LoVo (cell line): ENCODE results near the gene TPRN.
A peak's percentile ranks its signal among the peaks of the same experiment; 100 is the strongest.

Experiments
- DNase-seq: peaks from one replicate; pipeline ENCODE4 v3.0.0-alpha.2; 2016; ENCODE audit warnings: low spot score

Gene TPRN

DNA sequence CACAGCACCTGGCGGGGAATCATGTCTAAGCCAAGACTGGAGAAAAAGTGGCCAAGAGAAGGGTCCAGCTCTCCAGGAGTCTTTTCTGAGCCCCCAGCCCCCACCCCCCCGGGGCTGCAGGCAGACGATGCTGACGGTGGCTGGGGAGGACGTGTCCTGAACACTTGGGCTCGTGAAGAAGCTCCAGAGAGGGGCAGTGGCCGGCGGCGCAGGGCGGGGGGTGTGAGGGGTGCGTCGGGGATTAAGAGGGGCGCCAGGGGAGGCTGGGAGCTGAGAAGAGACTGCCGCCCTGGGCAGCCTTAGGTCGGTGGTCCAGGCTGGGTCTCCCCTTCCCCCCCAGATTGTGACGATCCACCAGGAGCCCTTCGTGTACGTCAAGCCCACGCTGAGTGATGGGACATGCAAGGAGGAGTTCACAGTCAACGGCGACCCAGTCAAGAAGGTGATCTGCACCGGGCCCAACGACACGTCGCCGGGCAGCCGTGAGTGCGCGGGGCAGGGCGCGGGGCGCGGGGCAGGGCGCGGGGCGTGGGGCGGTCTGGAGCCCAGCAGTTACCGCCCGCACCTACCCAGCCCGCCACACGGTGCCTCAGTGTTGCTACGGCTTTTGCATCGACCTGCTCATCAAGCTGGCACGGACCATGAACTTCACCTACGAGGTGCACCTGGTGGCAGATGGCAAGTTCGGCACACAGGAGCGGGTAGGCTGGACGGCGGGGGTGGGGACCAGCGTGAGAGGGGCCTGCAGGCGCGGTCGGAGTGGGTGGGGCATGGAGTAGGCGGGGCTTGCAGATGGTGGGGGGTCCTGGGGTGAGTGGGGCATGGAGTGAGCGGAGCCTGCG, 39.6 kb downstream of the TPRN start:
- DNase-seq: no peak

DNA sequence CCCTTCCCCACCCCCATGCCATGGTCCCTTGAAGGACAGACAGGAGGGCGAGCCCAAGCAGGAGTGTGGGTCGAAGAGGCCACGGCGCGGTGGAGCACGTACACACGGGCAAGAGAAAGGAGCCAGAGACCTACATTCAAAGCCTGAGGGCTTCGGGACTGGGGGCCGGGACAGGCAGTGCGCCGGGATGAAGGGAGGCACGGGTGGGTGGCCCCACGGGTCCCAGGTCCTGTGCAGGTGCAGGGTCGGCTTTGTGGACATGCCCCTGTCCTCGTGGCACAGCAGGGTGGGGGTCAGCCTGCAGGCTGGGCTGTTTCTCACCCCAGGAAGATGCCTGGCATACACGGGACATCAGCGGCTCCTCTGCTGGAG, 40.5 kb downstream of the TPRN start:
- no peak for DNase-seq

DNA sequence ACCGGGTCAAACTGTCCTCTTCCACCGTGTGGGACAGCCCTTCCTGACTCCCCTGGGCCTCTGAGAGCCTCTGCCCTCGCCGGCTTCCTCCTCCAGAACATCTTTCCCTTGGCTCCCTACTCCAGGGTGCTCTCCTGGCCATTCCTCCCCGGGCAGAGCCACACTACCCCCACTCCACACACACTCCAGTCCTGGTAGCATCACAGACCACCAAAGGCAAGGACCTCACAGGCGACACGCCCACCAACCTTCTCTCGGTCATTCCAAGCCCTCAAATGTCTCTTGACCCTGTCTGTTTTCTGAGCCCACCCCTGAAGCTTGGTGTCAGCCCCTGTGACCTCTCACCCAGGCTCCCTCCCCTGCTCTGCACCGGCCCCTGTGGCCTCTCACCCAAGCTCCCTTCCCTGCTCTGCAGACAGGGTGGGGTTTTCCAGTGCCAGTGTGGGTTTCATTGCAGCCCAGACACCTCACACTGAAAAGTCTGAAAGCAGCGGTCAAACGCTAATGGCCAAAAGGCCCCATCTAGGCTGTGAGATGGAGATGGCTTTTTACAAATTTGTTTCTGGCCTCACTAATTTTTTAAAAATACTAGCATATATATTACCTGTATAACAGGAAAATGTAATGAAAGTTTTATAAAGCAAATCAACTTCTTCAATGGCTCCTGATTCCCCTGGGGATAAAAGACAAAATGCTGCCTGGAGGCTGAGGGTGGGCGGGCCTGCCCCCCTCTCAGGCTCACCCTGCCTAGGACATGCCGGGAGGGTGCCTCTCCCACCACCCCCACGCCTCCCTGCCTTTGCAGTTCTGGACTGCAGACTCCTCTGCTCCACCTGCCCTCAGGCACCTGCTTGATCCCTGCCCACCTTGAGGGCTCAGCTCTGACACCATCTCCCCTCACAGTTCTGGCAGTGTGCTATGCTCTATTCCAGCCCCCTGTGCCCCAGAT, 41.2 kb downstream of the TPRN start:
- DNase-seq: no peak

DNA sequence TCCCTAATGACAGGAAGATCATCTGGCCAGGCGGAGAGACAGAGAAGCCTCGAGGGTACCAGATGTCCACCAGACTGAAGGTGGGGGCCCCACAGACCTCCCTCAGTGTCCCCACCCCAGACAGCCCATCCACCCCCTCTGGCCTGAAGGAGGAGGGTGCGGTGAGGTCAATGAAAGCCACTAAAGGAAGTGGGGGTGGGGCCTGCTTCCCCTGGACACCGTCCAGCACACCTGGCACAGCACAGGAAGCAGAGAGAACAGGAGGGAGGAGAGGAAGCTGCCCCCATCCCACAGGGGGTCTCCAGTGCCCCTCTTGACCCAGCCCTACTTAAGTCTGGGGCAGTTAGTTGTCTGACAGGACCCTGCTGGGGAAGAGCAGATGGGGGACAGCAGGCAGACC, 41.9 kb downstream of the TPRN start:
- DNase-seq: no peak

DNA sequence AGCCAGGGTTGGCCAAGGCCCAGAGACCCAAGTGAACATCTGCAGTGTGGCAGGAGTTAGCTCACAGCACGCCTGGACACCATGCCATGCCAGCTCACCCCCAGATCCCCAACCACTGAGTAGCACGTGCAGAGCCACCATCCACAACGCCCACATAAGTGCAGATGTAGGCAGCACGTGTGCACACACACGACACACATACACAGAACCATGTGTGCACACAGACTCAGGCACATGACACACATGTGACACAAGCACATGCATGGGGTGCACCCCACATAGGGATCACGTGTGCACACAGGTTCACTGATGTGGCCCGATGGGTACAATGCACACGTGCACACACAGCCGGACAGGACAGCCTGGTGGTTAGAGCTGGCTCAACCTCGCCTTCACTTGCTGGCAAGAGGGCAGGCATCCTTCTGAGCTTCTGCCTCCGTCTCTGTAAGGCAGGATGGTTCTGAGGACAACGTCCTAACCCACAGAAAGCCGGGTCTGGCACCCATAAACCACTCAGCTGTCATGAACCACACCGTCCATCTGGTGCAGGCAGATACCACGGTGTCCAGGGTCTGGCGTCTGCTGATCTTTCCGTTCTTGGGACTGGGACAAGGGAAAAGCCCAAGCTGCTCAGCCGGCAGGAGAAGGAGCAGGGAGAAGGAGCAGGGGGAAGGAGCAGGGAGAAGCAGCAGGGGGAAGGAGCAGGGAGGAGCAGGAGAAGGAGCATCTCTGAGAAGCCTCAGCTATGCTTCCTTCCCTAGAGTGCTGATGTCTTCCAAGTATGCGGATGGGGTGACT, 42.7 kb downstream of the TPRN start:
- DNase-seq: no peak

DNA sequence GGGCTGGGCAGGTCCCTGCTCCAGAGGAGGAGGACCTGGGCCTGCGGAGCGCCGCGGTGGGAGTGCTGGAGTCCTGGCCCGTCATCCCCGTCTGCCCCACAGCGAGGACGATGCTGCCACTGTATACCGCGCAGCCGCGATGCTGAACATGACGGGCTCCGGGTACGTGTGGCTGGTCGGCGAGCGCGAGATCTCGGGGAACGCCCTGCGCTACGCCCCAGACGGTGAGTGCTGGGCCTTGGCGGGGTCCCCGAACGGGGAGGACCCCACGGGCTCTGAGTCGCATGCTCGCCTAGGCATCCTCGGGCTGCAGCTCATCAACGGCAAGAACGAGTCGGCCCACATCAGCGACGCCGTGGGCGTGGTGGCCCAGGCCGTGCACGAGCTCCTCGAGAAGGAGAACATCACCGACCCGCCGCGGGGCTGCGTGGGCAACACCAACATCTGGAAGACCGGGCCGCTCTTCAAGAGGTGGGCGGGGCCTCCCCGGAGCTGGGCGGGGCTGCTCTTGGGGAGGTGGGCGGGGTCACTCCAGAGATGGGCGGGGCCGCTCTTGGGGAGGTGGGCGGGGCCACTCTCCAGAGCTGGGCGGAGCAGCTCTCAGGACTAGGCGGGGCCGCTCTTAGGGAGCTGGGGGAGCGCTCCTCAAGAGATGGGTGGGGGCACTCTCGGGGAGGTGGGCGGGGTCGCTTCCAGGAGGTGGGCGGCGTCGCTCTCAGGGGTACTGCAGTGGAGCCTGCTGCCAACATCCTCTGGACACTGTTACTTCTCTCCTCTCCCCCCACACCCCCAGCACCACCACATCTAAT, 43.8 kb downstream of the TPRN start:
- no peak for DNase-seq

DNA sequence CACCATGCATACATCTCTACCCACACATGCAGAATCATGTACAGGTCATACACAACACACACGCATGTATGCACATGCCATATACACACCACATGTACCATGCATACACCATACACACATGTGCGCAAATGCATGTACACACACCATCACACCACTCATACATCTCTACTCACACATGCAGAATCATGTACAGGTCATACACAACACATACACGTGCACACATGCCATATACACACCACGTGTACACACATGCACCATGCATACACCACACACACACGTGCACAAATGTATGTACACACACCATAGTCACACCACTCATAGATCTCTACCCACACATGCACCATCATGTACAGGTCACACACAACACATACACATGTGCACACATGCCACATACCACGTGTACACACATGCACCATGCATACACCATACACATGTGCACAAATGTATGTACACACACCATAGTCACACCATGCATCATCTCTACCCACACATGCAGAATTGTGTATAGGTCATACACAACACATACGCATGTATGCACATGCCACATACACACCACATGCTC, 47.6 kb downstream of the TPRN start:
- no peak for DNase-seq

DNA sequence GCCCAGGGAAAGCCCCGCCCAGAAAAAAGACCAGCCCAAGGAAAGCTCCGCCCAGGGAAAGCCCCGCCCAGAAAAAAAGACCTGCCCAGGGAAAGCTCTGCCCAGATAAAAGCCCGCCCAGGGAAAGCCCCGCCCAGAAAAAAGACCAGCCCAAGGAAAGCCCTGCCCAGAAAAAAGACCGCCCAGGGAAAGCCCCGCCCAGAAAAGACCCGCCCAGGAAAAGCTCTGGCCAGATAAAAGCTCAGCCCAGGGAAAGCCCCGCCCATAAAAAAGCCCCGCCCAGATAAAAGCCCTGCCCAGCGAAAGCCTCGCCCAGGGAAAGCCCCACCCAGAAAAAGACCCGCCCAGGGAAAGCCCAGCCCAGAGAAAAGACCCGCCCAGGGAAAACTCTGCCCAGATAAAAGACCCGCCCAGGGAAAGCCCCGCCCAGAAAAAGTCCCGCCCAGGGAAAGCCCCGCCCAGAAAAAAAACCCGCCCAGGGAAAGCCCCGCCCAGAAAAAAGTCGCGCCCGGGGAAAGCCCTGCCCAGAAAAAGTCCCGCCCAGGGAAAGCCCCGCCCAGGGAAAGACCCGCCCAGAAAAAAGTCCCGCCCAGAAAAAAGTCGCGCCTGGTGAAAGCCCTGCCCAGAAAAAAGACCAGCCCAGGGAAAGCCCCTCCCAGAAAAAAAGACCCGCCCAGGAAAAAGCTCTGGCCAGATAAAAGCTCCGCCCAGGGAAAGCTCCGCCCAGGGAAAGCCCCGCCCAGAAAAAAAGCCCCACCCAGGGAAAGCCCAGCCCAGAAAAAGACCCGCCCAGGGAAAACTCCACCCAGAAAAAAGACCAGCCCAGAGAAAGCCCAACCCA, 49.7 kb downstream of the TPRN start:
- DNase-seq: peak; percentile 75

DNA sequence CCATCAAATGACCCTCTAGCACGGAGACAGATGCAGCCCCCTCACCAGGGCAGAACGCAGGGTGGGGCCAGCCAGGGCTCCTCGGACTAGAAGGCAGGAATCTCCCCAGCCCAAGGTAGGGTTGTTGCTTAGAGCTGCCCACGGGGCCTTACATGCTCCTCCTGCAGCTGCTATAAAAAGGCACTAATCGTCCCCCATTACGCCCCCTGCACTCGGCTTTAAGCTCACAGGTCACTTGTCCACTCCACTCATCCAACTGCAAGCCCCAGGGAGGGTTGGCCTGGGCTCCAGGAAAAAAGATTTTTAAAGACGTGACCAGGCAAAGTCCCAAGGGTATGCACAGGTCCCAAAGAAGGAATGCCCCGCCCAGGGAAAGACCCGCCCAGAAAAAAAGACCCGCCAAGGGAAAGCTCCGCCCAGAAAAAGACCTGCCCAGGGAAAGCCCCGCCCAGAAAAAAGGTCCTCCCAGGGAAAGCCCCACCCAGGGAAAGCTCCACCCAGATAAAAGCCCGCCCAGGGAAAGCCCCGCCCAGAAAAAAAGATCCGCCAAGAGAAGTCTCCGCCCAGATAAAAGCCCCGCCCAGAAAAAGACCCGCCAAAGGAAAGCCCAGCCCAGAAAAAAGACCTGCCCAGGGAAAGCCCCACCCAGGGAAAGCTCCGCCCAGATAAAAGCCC, 50.5 kb downstream of the TPRN start:
- DNase-seq: peak; percentile 61

DNA sequence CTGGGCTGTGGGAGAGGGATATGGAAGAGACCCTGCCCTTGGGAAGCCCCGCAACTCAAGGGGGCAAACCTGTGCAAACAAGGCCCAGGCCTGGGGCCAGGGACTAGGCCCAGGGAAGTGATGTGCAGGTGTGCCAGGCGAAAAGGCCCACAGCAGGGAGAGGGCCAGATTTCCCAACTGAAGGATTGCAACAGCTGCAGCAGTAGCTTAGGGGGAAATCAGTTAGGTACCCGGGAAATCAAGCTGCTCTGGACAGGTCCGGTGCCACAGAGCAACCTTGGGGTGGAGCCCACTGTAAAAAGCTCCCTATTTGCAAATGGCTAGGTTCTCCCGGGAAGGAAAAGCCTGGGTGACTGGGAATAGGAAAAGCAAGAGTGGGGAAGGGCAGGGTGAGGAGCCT, 51.2 kb downstream of the TPRN start:
- DNase-seq: no peak

DNA sequence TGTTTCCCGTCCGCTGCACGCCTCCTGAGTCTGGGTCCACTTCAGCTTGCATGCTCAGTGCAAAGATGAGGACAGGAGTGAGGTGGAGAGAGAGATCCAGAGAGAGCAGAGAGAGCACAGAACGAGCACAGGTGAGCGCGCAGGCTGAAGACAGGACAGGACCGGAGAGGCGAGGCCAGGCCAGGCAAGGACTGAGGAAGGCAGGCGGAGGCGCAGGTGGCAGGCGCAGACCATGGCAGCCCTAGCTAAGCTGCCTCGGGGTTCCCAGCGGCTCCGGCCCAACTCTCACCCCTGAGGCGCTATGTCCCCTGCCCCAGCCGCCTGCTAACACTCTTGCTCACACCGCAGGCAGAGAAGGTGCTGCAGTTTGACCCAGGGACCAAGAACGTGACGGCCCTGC, 51.9 kb downstream of the TPRN start:
- DNase-seq: no peak

DNA sequence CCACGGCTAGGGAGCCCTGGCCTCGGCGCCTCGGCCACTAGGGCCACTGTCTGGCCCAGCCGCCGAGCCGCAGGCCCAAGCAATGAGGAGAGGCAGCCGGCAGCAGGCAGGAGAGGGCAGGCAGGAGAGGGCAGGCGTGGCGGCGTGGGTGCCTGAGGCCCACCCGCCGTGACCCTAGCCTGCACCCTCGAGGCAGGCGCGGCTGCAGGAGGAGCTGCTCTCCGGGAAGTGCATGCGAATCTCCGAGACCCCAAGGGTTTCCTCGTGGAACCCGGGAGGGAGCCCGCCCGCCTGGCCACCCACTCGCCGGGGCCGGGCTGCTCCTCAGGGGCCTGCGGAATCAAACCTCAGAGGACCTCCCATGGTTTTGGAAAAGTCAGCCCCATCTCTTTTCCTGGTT, 52.3 kb downstream of the TPRN start:
- DNase-seq: no peak

DNA sequence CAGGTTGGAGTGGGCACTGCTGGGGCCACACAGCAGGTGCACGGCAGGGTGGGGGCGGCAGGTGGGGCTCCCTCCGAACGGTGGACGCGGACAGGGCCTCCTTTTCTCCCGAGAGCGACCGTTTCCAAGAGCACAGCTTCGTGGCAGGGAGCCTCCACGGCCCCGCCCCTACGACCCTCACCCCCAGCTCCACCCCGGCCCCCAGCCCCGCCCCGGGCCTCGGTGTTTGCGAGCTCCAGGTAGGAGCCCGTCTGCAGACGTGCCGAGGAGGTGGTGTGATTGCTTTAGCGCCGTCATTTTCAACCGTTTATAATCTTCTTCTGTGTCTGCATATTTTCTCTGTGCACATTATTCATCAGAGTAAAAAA, 52.8 kb downstream of the TPRN start:
- no peak for DNase-seq

DNA sequence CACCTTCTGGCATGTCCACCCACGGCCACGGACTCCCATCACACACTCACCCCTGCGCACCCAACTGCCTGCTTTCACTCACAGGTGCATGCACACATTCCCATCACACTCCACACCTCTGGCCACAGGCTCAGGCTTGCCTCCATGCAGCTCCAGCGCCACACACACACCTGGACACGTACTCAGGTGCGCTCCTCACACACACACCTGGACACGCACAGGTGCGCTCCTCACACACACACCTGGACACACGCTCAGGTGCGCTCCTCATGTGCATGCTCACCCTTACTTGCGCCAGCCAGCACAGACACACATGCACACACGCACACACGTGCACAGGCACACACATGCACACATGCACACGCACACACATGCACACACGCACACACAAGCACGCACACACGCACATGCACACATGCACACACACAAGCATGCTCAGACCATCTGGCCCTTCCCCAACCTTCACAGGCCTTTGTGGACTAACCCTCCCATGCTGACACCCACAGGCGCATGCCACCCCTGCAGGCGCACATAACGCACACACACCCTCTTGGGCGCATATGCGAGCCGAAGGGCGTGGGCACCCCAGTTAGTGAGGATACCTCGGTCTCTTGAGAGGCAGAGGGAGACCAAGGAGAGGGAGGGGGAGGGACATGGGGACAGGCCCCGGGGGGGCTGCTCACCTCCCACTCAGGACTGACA, 53.3 kb downstream of the TPRN start:
- no peak for DNase-seq

DNA sequence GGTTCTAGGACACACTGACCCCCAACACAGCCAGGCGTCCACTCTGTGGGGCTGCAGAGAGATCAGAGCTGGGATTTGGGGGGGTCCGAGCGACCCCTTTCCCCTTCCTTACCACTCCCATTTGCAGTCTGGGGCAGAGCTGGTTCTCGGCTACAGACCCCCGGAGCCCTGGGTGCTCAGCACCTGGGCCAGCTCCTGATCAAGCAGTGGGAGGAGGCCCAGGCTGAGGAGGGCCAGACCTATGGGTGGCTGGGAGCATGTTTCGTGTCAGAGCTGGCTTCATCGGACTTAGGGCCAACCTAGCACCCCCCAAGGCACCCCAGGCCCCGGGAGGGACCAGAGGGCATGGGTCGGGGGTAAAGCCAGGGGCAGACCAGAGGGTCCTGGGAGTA, 54.0 kb downstream of the TPRN start:
- no peak for DNase-seq

DNA sequence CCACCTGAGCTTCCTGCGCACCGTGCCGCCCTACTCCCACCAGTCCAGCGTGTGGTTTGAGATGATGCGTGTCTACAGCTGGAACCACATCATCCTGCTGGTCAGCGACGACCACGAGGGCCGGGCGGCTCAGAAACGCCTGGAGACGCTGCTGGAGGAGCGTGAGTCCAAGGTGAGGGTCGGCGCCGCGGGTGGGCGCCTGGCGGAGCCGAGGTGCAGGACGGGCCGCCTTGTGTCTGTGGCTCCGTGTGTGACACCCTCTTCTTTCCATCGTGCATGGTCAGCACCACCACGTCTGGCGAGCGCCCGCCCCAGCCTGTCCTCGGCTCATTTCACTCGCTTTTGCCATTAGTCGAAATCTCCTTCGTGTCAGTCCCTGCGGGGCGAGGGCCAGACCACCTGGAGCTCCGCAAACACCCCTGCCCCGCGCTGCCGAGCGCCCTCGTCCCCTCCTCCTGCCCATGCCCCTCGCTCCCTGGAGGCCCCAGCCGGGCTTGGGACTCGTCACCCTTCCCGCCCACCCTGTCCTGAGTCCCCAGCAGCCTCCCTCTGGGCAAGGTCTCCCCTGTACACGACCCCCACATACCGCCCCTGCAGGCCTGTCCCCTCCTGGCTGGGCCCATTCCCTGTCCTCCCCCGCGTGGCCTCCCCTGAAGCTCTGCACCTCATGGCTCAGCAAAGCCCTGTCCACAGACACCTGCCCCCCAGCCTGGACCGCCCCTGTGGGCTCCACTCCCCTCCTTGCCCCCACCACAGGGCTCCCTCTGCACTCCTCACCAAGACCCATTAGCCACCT, 54.6 kb downstream of the TPRN start:
- no peak for DNase-seq

DNA sequence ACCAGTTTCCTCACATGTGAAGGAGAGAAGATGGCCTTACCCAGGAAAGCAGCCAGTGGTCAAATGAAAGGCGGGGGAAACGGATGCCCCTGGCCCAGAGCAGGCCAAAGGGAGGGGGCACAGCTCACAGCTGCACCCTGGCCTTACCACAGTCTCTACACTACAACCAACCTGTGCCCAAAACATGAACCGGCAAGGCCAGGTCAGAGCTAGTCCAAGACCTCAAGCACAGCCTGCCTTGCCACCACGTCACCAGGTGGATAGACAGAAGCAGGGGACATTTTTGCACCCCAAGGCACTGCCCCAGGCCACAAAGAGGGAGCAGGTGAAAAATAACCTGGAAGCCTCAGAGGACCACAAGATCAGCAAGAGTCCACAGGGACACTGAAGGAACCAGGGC, 57.1 kb downstream of the TPRN start:
- no peak for DNase-seq
